Astrocyte (in vitro differentiated cells and primary cell): ENCODE data around the gene GAB1. TPM values are rescaled to one million over a fixed set of nuclear protein-coding genes. Genes with fewer than 3 reads are reported as not detected.

Experiments used
- DNase-seq: peaks from one replicate; pipeline ENCODE4 v3.0.0-alpha.2; 2010; ENCODE audit warnings: low read depth
- FAIRE-seq: peaks from 2 replicates; lab custom pipeline; 2011; peaks lifted over from hg19 to GRCh38; lab: Jason Lieb, UNC
- H2AFZ ChIP-seq: 2 replicates; pipeline ENCODE4 v1.6.0; 2012; ENCODE audit warnings: low read depth, low read length, inconsistent platforms
- H3K27ac ChIP-seq: 2 replicates; pipeline ENCODE4 v1.5.1; 2011; ENCODE audit warnings: low read depth, low read length, inconsistent platforms
- H3K27me3 ChIP-seq: 2 replicates; pipeline ENCODE4 v1.6.0; 2011; ENCODE audit warnings: low read length, inconsistent platforms; ENCODE audit not compliant: insufficient read depth
- H3K36me3 ChIP-seq: 2 replicates; pipeline ENCODE4 v1.5.1; 2011; ENCODE audit warnings: low read length, inconsistent platforms; ENCODE audit not compliant: insufficient read depth
- H3K4me1 ChIP-seq: 2 replicates; pipeline ENCODE4 v1.5.1; 2011; ENCODE audit warnings: low read length, inconsistent platforms; ENCODE audit not compliant: insufficient read depth
- H3K4me2 ChIP-seq: 2 replicates; pipeline ENCODE4 v1.6.0; 2012; ENCODE audit warnings: low read length, inconsistent platforms
- H3K4me3 ChIP-seq: 2 replicates; pipeline ENCODE4 v1.5.1; 2011; ENCODE audit warnings: low read depth, mild to moderate bottlenecking, low read length, inconsistent platforms; ENCODE audit not compliant: insufficient read depth
- H3K79me2 ChIP-seq: 2 replicates; pipeline ENCODE4 v1.6.0; 2012; ENCODE audit warnings: mild to moderate bottlenecking, low read length, inconsistent platforms; ENCODE audit not compliant: insufficient read depth
- H3K9ac ChIP-seq: 2 replicates; pipeline ENCODE4 v1.6.0; 2012; ENCODE audit warnings: mild to moderate bottlenecking, low read length, inconsistent platforms
- H3K9me3 ChIP-seq: 2 replicates; pipeline ENCODE4 v1.5.1; 2012; ENCODE audit warnings: low read depth, mild to moderate bottlenecking, low read length, inconsistent platforms; ENCODE audit not compliant: insufficient read depth
- H4K20me1 ChIP-seq: 2 replicates; pipeline ENCODE4 v1.6.0; 2012; ENCODE audit warnings: low read length, inconsistent platforms; ENCODE audit not compliant: insufficient read depth
- H3K27ac Mint-ChIP-seq: one replicate; pipeline ENCODE4 v1.8.0; 2021; ENCODE audit warnings: mild to moderate bottlenecking, mixed read lengths; ENCODE audit not compliant: unreplicated experiment
- H3K27me3 Mint-ChIP-seq: one replicate; pipeline ENCODE4 v1.8.0; 2021; ENCODE audit warnings: low read depth, mixed read lengths; ENCODE audit not compliant: unreplicated experiment
- H3K36me3 Mint-ChIP-seq: one replicate; pipeline ENCODE4 v1.8.0; 2021; ENCODE audit warnings: low read depth, mixed read lengths; ENCODE audit not compliant: unreplicated experiment
- H3K4me1 Mint-ChIP-seq: one replicate; pipeline ENCODE4 v1.8.0; 2021; ENCODE audit warnings: low read depth, mixed read lengths; ENCODE audit not compliant: unreplicated experiment
- H3K4me3 Mint-ChIP-seq: one replicate; pipeline ENCODE4 v1.8.0; 2021; ENCODE audit warnings: mild to moderate bottlenecking, moderate library complexity, mixed read lengths; ENCODE audit not compliant: unreplicated experiment
- H3K9me3 Mint-ChIP-seq: one replicate; pipeline ENCODE4 v1.8.0; 2021; ENCODE audit warnings: mild to moderate bottlenecking, mixed read lengths; ENCODE audit not compliant: unreplicated experiment
- CTCF ChIP-seq: IDR thresholded peaks from 2 replicates; pipeline ENCODE4 v1.5.1; 2011; ENCODE audit warnings: low read depth, mild to moderate bottlenecking, inconsistent platforms, low read length, moderate library complexity; ENCODE audit not compliant: insufficient read depth
- EZH2 ChIP-seq: IDR thresholded peaks from 2 replicates; pipeline ENCODE4 v1.6.1; 2012; ENCODE audit warnings: mild to moderate bottlenecking, low read length, inconsistent platforms; ENCODE audit not compliant: insufficient read depth
- total RNA-seq: library from RNA; stranded (reverse); gene quantifications from 2 replicates; pipeline ENCODE4 v1.2.1, GENCODE V29; 2021

The GAB1 gene
- total RNA-seq, 1 donor from 2014 or later = 12.4 TPM

- Histone ChIP-seq H3K4me1 (peaks cover 8% of the 10 kb centered on the region), H3K9ac (no peak overlapping the region), H3K36me3 (no peaks in the 10 kb centered on the region), H3K79me2 (peaks cover 2% of the 10 kb centered on the region), H3K27me3 (no peaks in the 10 kb centered on the region), H3K4me3 (no peak overlapping the region), H4K20me1 (no peaks in the 10 kb centered on the region), H3K9me3 (no peaks in the 10 kb centered on the region), H3K27ac (no peak overlapping the region), H2AFZ (no peak overlapping the region), H3K4me2 (no peak overlapping the region)
- Mint-ChIP-seq H3K36me3 (no peaks in the 10 kb centered on the region), H3K27ac (no peak overlapping the region), H3K4me1 (peaks cover 21% of the 10 kb centered on the region), H3K4me3 (no peak overlapping the region), H3K9me3 (no peaks in the 10 kb centered on the region), H3K27me3 (no peaks in the 10 kb centered on the region)
- FAIRE-seq = no peak
- TF ChIP-seq CTCF = no peak
- no peak for TF ChIP-seq EZH2
- no peak for DNase-seq
Measured at GRCh38 chr4:143407888-143408287, 71.2 kb downstream of the GAB1 start.

- H3K4me1 ChIP-seq = peaks cover 8% of the 10 kb centered on the region
- DNase-seq (no peak), FAIRE-seq (no peak)
- no peak overlapping the region for H3K9ac ChIP-seq
- no peaks in the 10 kb centered on the region for H3K9me3 Mint-ChIP-seq
- no peaks in the 10 kb centered on the region for H3K36me3 Mint-ChIP-seq
- no peaks in the 10 kb centered on the region for H3K27me3 Mint-ChIP-seq
- no peak overlapping the region for H3K4me2 ChIP-seq
- no peak overlapping the region for H2AFZ ChIP-seq
- H4K20me1 ChIP-seq = no peaks in the 10 kb centered on the region
- H3K36me3 ChIP-seq = no peaks in the 10 kb centered on the region
- peaks cover 21% of the 10 kb centered on the region for H3K4me1 Mint-ChIP-seq
- H3K27ac ChIP-seq = no peak overlapping the region
- no peak for TF ChIP-seq CTCF
- H3K27ac Mint-ChIP-seq = no peak overlapping the region
- H3K79me2 ChIP-seq = no peaks in the 10 kb centered on the region
- H3K27me3 ChIP-seq = no peaks in the 10 kb centered on the region
- no peak overlapping the region for H3K4me3 ChIP-seq
- H3K9me3 ChIP-seq = no peaks in the 10 kb centered on the region
- no peak overlapping the region for H3K4me3 Mint-ChIP-seq
Measured at GRCh38 chr4:143410015-143410414, 73.3 kb downstream of the GAB1 start.

- H3K27me3 ChIP-seq = no peaks in the 10 kb centered on the region
- H3K27me3 Mint-ChIP-seq = no peaks in the 10 kb centered on the region
- peaks cover 12% of the 10 kb centered on the region for H3K4me1 Mint-ChIP-seq
- H3K27ac Mint-ChIP-seq = no peak overlapping the region
- H3K4me3 Mint-ChIP-seq = no peak overlapping the region
- DNase-seq (peak; percentile 34), FAIRE-seq (no peak)
- H3K79me2 ChIP-seq = no peaks in the 10 kb centered on the region
- TF ChIP-seq EZH2 (no peak), CTCF (no peak)
- no peak overlapping the region for H2AFZ ChIP-seq
- H3K36me3 Mint-ChIP-seq = peaks cover under 1% of the 10 kb centered on the region
- no peak overlapping the region for H3K4me3 ChIP-seq
- H3K4me1 ChIP-seq = peaks cover 8% of the 10 kb centered on the region
- no peak overlapping the region for H3K9ac ChIP-seq
- H3K4me2 ChIP-seq = peak overlapping the region; percentile 61
- H3K36me3 ChIP-seq = no peaks in the 10 kb centered on the region
- no peaks in the 10 kb centered on the region for H3K9me3 Mint-ChIP-seq
- no peak overlapping the region for H3K27ac ChIP-seq
- H3K9me3 ChIP-seq = no peaks in the 10 kb centered on the region
- H4K20me1 ChIP-seq = no peaks in the 10 kb centered on the region
Measured at GRCh38 chr4:143411527-143412419, 75.1 kb downstream of the GAB1 start.
